ENCODE data around the gene EMILIN3. TPM values are rescaled to one million over a fixed set of nuclear protein-coding genes. Genes with fewer than 3 reads are reported as not detected.

The EMILIN3 gene
- total and polyA plus RNA-seq, 2 of the 8 experiments (the other 6 are each of a cell fraction or from before 2014, with no cell fraction given), result 3.8 to 5.2 TPM

- TF ChIP-seq NANOG (IDR thresholded peaks at IDR 0.05; ENCODE audit: insufficient read depth, low read depth, low read length, poor library complexity, severe bottlenecking), result peak; percentile 2
- TF ChIP-seq TEAD4 (IDR thresholded peaks at IDR 0.05; ENCODE audit: low read depth, low read length), result no peak
- TF ChIP-seq TAF1 (IDR thresholded peaks at IDR 0.05; ENCODE audit: low read depth, low read length), result no peak
- peak; percentile 98 for TF ChIP-seq MAX (IDR thresholded peaks at IDR 0.05)
- TF ChIP-seq CTBP2 (IDR thresholded peaks at IDR 0.05; ENCODE audit: borderline replicate concordance, insufficient read depth, insufficient read length, low read length), result peak; percentile 48
Measured at GRCh38 chr20:41339957-41340326, 26.7 kb downstream of the EMILIN3 start (continued).

Measured in H1 (cell line).